PC-9 (cell line): ENCODE data around the gene GJC2. TPM values are rescaled to one million over a fixed set of nuclear protein-coding genes. Genes with fewer than 3 reads are reported as not detected.
A peak's percentile ranks its signal among the peaks of the same experiment; 100 is the strongest.
"Not testable (repeated sequence)": the region's sequence is repeated elsewhere in the genome, so short reads cannot be mapped to it uniquely, and the experiment has no call there.

Experiments used
- BruUV-seq: library from RNA; stranded (reverse); fragments of 400-500 nt; replicated peaks from 2 replicates; lab custom pipeline; 2021; lab: Mats Ljungman, UMichigan
- CTCF ChIA-PET: fragments of 300-600 bp; sonication (Branson Sonifier 250); formaldehyde crosslinking; loops from one replicate; lab custom pipeline; 2022; ENCODE audit warnings: antibody characterized with exemption; lab: Charles Lee
- POLR2A ChIA-PET: fragments of 300-600 bp; sonication (Branson Sonifier 250); formaldehyde crosslinking; loops from one replicate; lab custom pipeline; 2022; ENCODE audit warnings: antibody characterized with exemption; ENCODE audit not compliant: unreplicated experiment; lab: Charles Lee
- DNase-seq, 2 experiments: peaks; one replicate each; pipeline versions ENCODE4 v3.0.0 to v3.0.0-alpha.2; 2015 to 2022; ENCODE audit warnings: mixed read lengths in 1 of 2
- H2AFZ ChIP-seq: fragments of 200-600 bp; sonication (generic); 2 replicates; pipeline ENCODE4 v1.8.1; 2017; ENCODE audit warnings: antibody characterized with exemption
- H3F3A ChIP-seq: fragments of 200-600 bp; sonication (generic); 2 replicates; pipeline ENCODE4 v1.8.1; 2017; ENCODE audit warnings: antibody characterized with exemption, mild to moderate bottlenecking, low read depth; ENCODE audit not compliant: insufficient read depth
- H3K27ac ChIP-seq: fragments of 200-600 bp; sonication (generic); 2 replicates; pipeline ENCODE4 v1.6.1; 2016; ENCODE audit warnings: mixed run types
- H3K27me3 ChIP-seq: fragments of 200-600 bp; sonication (generic); 2 replicates; pipeline ENCODE4 v1.6.1; 2016; ENCODE audit warnings: low read depth, mixed run types; ENCODE audit not compliant: insufficient read depth
- H3K36me3 ChIP-seq: fragments of 200-600 bp; sonication (generic); 2 replicates; pipeline ENCODE4 v1.6.1; 2016; ENCODE audit warnings: low read depth, mixed run types
- H3K4me1 ChIP-seq: fragments of 200-600 bp; sonication (generic); replicated peaks from 2 replicates; pipeline ENCODE4 v1.6.1; 2016; ENCODE audit warnings: mixed run types; ENCODE audit not compliant: insufficient read depth
- H3K4me2 ChIP-seq: fragments of 200-600 bp; sonication (generic); 2 replicates; pipeline ENCODE4 v1.6.1; 2017; ENCODE audit warnings: mixed run types
- H3K4me3 ChIP-seq: fragments of 200-600 bp; sonication (generic); 2 replicates; pipeline ENCODE4 v1.6.1; 2016; ENCODE audit warnings: mixed run types
- H3K79me2 ChIP-seq: fragments of 200-600 bp; sonication (generic); 2 replicates; pipeline ENCODE4 v1.6.1; 2017; ENCODE audit warnings: low read depth, mixed run types
- H3K9me2 ChIP-seq: fragments of 200-600 bp; sonication (generic); 2 replicates; pipeline ENCODE4 v1.8.1; 2017; ENCODE audit warnings: mild to moderate bottlenecking; ENCODE audit not compliant: insufficient read depth
- H3K9me3 ChIP-seq: fragments of 200-600 bp; sonication (generic); 2 replicates; pipeline ENCODE4 v1.8.1; 2016; ENCODE audit warnings: low read depth; ENCODE audit not compliant: insufficient read depth
- H4K20me1 ChIP-seq: fragments of 200-600 bp; sonication (generic); 2 replicates; pipeline ENCODE4 v1.8.1; 2017; ENCODE audit not compliant: insufficient read depth
- EZH2 ChIP-seq: fragments of 200-600 bp; sonication (generic); IDR thresholded peaks from 2 replicates; pipeline ENCODE4 v1.8.0; 2017; ENCODE audit warnings: antibody characterized with exemption, low read depth
- intact Hi-C: fragments of 100-400 bp; cut with micrococcal nuclease; formaldehyde crosslinking; loops from one replicate; pipeline ENCODE4 v1.10.0; 2022; ENCODE audit not compliant: unreplicated experiment
- total RNA-seq: library from RNA; stranded (reverse); gene quantifications from 2 replicates; pipeline ENCODE4 v1.2.3, GENCODE V29; 2021
- TF ChIP-seq, protein P1 (sequence below): fragments of 200-600 bp; sonication (generic); conservative IDR thresholded peaks from 2 replicates; pipeline ENCODE4 v1.6.1; 2017; ENCODE audit warnings: mixed run types, antibody characterized with exemption, mild to moderate bottlenecking, moderate library complexity

GJC2 gene
- total RNA-seq, 1 experiment from 2014 or later, result 2.1 TPM

DNA sequence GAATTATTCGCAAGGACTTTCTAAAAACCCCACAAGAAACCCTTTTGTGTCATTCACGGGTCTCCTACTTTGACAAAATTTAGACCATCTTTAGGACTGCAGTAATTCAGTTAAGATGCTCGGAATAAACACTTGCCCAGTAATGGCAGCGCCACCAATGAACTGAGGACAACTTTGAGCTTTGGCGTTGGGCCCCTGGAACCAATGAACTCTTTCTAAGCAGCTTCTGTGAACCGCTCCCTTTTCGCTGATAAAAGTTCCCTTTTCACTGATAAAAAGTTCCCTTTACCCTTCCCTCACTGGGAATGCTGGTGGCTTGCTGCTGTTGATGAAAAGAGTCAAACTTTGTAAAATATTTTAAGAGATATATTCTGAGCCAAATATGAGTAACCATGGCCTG lies 39.2 kb upstream of the GJC2 start:
- Histone ChIP-seq H3K79me2 (peaks cover 14% of the 10 kb centered on the region), H3K9me3 (no peaks in the 10 kb centered on the region), H3F3A (no peaks in the 10 kb centered on the region; the same call in 1 of the 2 replicates), H3K4me1 (peaks cover 6% of the 10 kb centered on the region), H3K27ac (no peak overlapping the region), H3K4me3 (no peak overlapping the region), H3K36me3 (0 out of 2 replicates have a peak, but pooled peaks cover 4% of the 10 kb centered on the region), H3K27me3 (no peaks in the 10 kb centered on the region), H3K4me2 (no peak overlapping the region), H3K9me2 (no peaks in the 10 kb centered on the region), H2AFZ (no peak overlapping the region), H4K20me1 (no peaks in the 10 kb centered on the region)
- TF ChIP-seq EZH2, result no peak
- TF ChIP-seq, protein P1, sequence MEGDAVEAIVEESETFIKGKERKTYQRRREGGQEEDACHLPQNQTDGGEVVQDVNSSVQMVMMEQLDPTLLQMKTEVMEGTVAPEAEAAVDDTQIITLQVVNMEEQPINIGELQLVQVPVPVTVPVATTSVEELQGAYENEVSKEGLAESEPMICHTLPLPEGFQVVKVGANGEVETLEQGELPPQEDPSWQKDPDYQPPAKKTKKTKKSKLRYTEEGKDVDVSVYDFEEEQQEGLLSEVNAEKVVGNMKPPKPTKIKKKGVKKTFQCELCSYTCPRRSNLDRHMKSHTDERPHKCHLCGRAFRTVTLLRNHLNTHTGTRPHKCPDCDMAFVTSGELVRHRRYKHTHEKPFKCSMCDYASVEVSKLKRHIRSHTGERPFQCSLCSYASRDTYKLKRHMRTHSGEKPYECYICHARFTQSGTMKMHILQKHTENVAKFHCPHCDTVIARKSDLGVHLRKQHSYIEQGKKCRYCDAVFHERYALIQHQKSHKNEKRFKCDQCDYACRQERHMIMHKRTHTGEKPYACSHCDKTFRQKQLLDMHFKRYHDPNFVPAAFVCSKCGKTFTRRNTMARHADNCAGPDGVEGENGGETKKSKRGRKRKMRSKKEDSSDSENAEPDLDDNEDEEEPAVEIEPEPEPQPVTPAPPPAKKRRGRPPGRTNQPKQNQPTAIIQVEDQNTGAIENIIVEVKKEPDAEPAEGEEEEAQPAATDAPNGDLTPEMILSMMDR, result no peak
- BruUV-seq, result TSS peak; percentile 76
- DNase-seq, result no peak
- intact Hi-C loops, result no loop called here
- POLR2A ChIA-PET, result no interaction called here
- CTCF ChIA-PET, result interaction anchor here (1.0 kb wide), 1 partner anchor 20 kb away, joined by 4 read pairs; no protein-coding TSS in a partner anchor

DNA sequence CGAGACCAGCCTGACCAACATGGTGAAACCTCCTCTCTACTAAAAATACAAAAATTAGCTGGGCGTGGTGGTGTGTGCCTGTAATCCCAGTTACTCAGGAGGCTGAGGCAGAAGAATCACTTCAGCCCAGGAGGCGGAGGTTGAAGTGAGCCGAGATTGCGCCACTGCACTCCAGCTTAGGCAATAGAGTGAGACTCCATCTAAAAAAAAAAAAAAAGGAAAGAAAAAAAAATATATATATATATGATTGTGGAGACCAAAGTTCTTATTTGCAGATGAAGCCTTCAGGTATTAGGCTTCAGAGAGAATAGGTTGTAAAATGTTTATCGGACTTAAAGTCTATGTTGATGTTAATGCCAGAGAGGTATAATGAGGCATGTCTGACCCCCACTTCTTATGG lies 38.4 kb upstream of the GJC2 start:
- H3F3A ChIP-seq, H3K27ac ChIP-seq, H3K36me3 ChIP-seq, DNase-seq, H3K9me2 ChIP-seq, H2AFZ ChIP-seq, intact Hi-C loops, H4K20me1 ChIP-seq, H3K9me3 ChIP-seq, H3K4me3 ChIP-seq, H3K4me2 ChIP-seq, BruUV-seq, H3K27me3 ChIP-seq, H3K4me1 ChIP-seq: not testable (repeated sequence)
- peaks cover 14% of the 10 kb centered on the region for H3K79me2 ChIP-seq
- ChIA-PET CTCF (interaction anchor here (0.6 kb wide), 1 partner anchor 12 kb away, joined by 5 read pairs; no protein-coding TSS in a partner anchor), POLR2A (interaction anchor here (0.6 kb wide), 1 partner anchor 178 kb away, joined by 4 read pairs; no protein-coding TSS in a partner anchor)

DNA sequence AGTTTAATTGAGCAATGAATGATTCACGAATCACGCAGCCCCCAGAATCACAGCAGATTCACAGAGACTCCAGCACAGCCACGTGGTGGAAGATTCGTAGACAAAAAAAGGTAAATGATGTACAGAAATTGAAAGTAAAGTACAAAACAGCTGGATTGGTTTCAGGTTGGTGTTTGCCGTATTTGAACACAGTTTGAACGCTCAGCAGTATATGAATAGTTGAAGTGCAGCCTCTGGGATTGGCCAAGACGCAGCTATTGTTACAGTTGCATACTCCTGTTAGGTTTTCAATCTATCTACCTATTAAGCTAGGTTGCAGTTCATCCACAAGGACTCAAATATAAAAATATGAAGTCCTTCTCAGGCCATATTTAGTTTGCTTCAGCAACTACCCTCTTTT lies 37.6 kb upstream of the GJC2 start:
- no peaks in the 10 kb centered on the region for H3K9me2 ChIP-seq
- H3K4me1 ChIP-seq, result peaks cover 6% of the 10 kb centered on the region
- H3K9me3 ChIP-seq, result no peaks in the 10 kb centered on the region; the same call in 1 of the 2 replicates
- no peak overlapping the region for H3K27ac ChIP-seq
- BruUV-seq, result no TSS peak
- DNase-seq, result no peak
- H3K4me2 ChIP-seq, result no peak overlapping the region
- no peaks in the 10 kb centered on the region for H3K27me3 ChIP-seq
- no peaks in the 10 kb centered on the region for H3K36me3 ChIP-seq
- H3K4me3 ChIP-seq, result no peak overlapping the region
- CTCF ChIA-PET, result no interaction called here
- no peaks in the 10 kb centered on the region for H4K20me1 ChIP-seq
- TF ChIP-seq, protein P1, result no peak
- H3K79me2 ChIP-seq, result peaks cover 14% of the 10 kb centered on the region
- H3F3A ChIP-seq, result no peaks in the 10 kb centered on the region
- H2AFZ ChIP-seq, result no peak overlapping the region
- intact Hi-C loops, result no loop called here
- POLR2A ChIA-PET, result interaction anchor here (0.6 kb wide), 2 partner anchors 14 to 53 kb away, joined by 4 to 6 read pairs; partner anchors contain the start of gene IBA57

DNA sequence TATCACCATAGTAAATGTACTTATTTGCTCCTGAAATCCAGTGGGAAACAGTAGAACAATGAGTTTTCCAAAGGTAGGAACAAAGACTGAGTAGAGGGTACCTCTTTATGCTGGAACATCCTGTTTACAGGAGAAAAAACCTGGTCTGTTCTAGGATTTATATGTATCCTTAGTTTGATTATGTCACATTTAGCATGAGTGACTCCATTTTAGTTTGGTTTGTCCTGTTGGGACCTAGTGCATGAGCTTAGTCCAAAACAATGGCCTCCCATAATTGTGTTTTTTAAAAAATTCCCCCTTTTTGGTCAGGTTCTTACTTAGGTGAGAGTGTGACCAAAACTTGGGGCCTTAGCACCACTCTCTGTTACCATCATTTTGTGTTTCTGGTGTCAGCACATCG lies 37.1 kb upstream of the GJC2 start:
- Histone ChIP-seq H3K4me1 (peaks cover 6% of the 10 kb centered on the region), H3K4me2 (no peak overlapping the region), H3K27me3 (no peaks in the 10 kb centered on the region), H2AFZ (no peak overlapping the region), H4K20me1 (no peaks in the 10 kb centered on the region), H3K9me3 (no peaks in the 10 kb centered on the region; the same call in 1 of the 2 replicates), H3K4me3 (no peak overlapping the region), H3K27ac (no peak overlapping the region), H3F3A (no peaks in the 10 kb centered on the region), H3K79me2 (peaks cover 14% of the 10 kb centered on the region), H3K36me3 (no peaks in the 10 kb centered on the region), H3K9me2 (no peaks in the 10 kb centered on the region)
- no TSS peak for BruUV-seq
- TF ChIP-seq, protein P1, result no peak
- TF ChIP-seq EZH2, result no peak
- CTCF ChIA-PET, result no interaction called here
- intact Hi-C loops, result no loop called here
- DNase-seq, result no peak
- POLR2A ChIA-PET, result interaction anchor here (0.6 kb wide), 2 partner anchors 14 to 53 kb away, joined by 4 to 6 read pairs; partner anchors contain the start of gene IBA57
